KOPT-K1 (cell line): ENCODE data around the gene ACOT8.
A peak's percentile ranks its signal among the peaks of the same experiment; 100 is the strongest.
"Not testable (repeated sequence)": the region's sequence is repeated elsewhere in the genome, so short reads cannot be mapped to it uniquely, and the experiment has no call there.

ENCODE experiments used
- H3K27ac ChIP-seq: fragments of 200-600 bp; sonication (generic); 2 replicates; pipeline ENCODE4 v1.5.1; 2016; ENCODE audit warnings: antibody characterized with exemption, mild to moderate bottlenecking, low read depth, low read length; ENCODE audit not compliant: poor library complexity, severe bottlenecking
- H3K36me3 ChIP-seq: fragments of 200-600 bp; sonication (generic); 2 replicates; pipeline ENCODE4 v1.5.1; 2017; ENCODE audit warnings: antibody characterized with exemption, mild to moderate bottlenecking, low read length, moderate library complexity; ENCODE audit not compliant: insufficient read depth
- H3K9me3 ChIP-seq: fragments of 200-600 bp; sonication (generic); 2 replicates; pipeline ENCODE4 v1.5.1; 2017; ENCODE audit warnings: antibody characterized with exemption, low read length, mild to moderate bottlenecking; ENCODE audit not compliant: insufficient read depth, poor library complexity, severe bottlenecking

Gene ACOT8

GRCh38 chr20:45813489-45813888 is 43.7 kb downstream of the ACOT8 start:
- Histone ChIP-seq H3K27ac (peak overlapping the region; percentile 91), H3K9me3 (peaks cover 11% of the 10 kb centered on the region), H3K36me3 (peaks cover 79% of the 10 kb centered on the region)

GRCh38 chr20:45813006-45813340 is 44.2 kb downstream of the ACOT8 start:
- peaks cover 84% of the 10 kb centered on the region for H3K36me3 ChIP-seq
- peaks cover 11% of the 10 kb centered on the region for H3K9me3 ChIP-seq
- peak overlapping the region; percentile 91 for H3K27ac ChIP-seq

- Histone ChIP-seq H3K36me3 (peaks cover 86% of the 10 kb centered on the region), H3K27ac (peak within 1 kb of the TSS; percentile 91), H3K9me3 (peaks cover 11% of the 10 kb centered on the region)
These were observed 44.8 kb downstream of the ACOT8 start, which contains the start of gene UBE2C for GRCh38 chr20:45812157-45813005. Gene UBE2C (plus strand): TSS chr20:45812644. CDS start chr20:45812696, 52 bp downstream.

GRCh38 chr20:45810191-45810970 is 46.8 kb downstream of the ACOT8 start:
- no peak overlapping the region for H3K27ac ChIP-seq
- H3K9me3 ChIP-seq: peaks cover 11% of the 10 kb centered on the region
- H3K36me3 ChIP-seq: peaks cover 86% of the 10 kb centered on the region

GRCh38 chr20:45801851-45802250 is 55.3 kb downstream of the ACOT8 start:
- H3K9me3 ChIP-seq: no peaks in the 10 kb centered on the region
- H3K36me3 ChIP-seq: peaks cover 65% of the 10 kb centered on the region
- H3K27ac ChIP-seq: no peak overlapping the region

GRCh38 chr20:45798935-45799642 is 58.1 kb downstream of the ACOT8 start:
- Histone ChIP-seq H3K27ac (peak overlapping the region; percentile 2), H3K9me3 (no peaks in the 10 kb centered on the region), H3K36me3 (peaks cover 62% of the 10 kb centered on the region)

- H3K27ac ChIP-seq, H3K9me3 ChIP-seq: not testable (repeated sequence)
- peaks cover 57% of the 10 kb centered on the region for H3K36me3 ChIP-seq
These were observed 59.2 kb downstream of the ACOT8 start for GRCh38 chr20:45797955-45798354.

- not testable (repeated sequence) for H3K9me3 ChIP-seq, H3K27ac ChIP-seq
- peaks cover 53% of the 10 kb centered on the region for H3K36me3 ChIP-seq
These were observed 59.7 kb downstream of the ACOT8 start for GRCh38 chr20:45797510-45797909.

- Histone ChIP-seq H3K27ac (no peak overlapping the region), H3K9me3 (no peaks in the 10 kb centered on the region), H3K36me3 (peaks cover 43% of the 10 kb centered on the region)
These were observed 60.7 kb downstream of the ACOT8 start for GRCh38 chr20:45796337-45797065.

- Histone ChIP-seq H3K9me3 (no peaks in the 10 kb centered on the region), H3K27ac (peak overlapping the region; percentile 67), H3K36me3 (peaks cover 34% of the 10 kb centered on the region)
These were observed 64.7 kb downstream of the ACOT8 start for GRCh38 chr20:45792317-45793118.
